Testis (tissue), 3 donors: ENCODE results near the gene SKI. TPM values are rescaled to one million over a fixed set of nuclear protein-coding genes. Genes with fewer than 3 reads are reported as not detected.

Experiments used
- DNase-seq: peaks from one replicate; pipeline ENCODE4 v3.0.0-alpha.2; 2019
- H3K27ac ChIP-seq, 2 donors: fragments of 200-600 bp; sonication (generic); one replicate each; pipeline ENCODE4 v1.5.1; 2019
- H3K27me3 ChIP-seq: fragments of 200-600 bp; sonication (generic); one replicate; pipeline ENCODE4 v1.5.1; 2019
- H3K36me3 ChIP-seq: fragments of 200-600 bp; sonication (generic); one replicate; pipeline ENCODE4 v1.5.1; 2017; ENCODE audit warnings: low read depth; ENCODE audit errors: missing control alignments
- H3K4me1 ChIP-seq: fragments of 200-600 bp; sonication (generic); one replicate; pipeline ENCODE4 v1.5.1; 2019
- H3K4me3 ChIP-seq, 2 donors: fragments of 200-600 bp; sonication (generic); one replicate each; pipeline ENCODE4 v1.5.1; 2017 to 2019
- H3K9me3 ChIP-seq: fragments of 200-600 bp; sonication (generic); one replicate; pipeline ENCODE4 v1.5.1; 2017
- CTCF ChIP-seq, 3 experiments: fragments of 450-650 bp in 2 of 3; fragments of 200-600 bp in 1 of 3; sonication (generic) in 1 of 3; IDR thresholded peaks; one replicate each; pipeline ENCODE4 v1.5.1; 2016 to 2019; ENCODE audit warnings: antibody characterized with exemption in 3 of 3, mild to moderate bottlenecking in 2 of 3, moderate library complexity in 1 of 3
- POLR2A ChIP-seq: fragments of 450-650 bp; IDR thresholded peaks from one replicate; pipeline ENCODE4 v1.6.1; 2017; ENCODE audit warnings: antibody characterized with exemption, mild to moderate bottlenecking, moderate library complexity
- WGBS, 2 donors: methylation state at CpG; one replicate each; pipeline ENCODE4 v1.1.5; 2018; 5-methylcytosine and 5-hydroxymethylcytosine counted together
- intact Hi-C: fragments of 100-400 bp; cut with DNase I; formaldehyde crosslinking; loops from one replicate; pipeline ENCODE4 v1.15.1; 2023; ENCODE audit warnings: low total_unique reads
- polyA plus RNA-seq: library from polyadenylated mRNA; stranded (reverse); fragments of 350-450 nt; fragmentation: Illumina TruSeq; extraction: RNeasy Lipid Tissue Mini Kit (QIAGEN cat#74804); gene quantifications from one replicate; pipeline ENCODE4 v1.2.3, GENCODE V29; 2014; ENCODE audit warnings: low read depth, low replicate concordance; ENCODE audit not compliant: insufficient read depth
- total RNA-seq, 2 donors: library from RNA; depleted of rRNA; stranded (reverse); fragments of >200 nt; gene quantifications; one replicate each; pipeline ENCODE4 v1.2.3, GENCODE V29; 2016

SKI gene
- total and polyA plus RNA-seq, 3 donors from 2014 or later: 40.2 to 87.1 (median 85.7) TPM

GRCh38 chr1:2308844-2309243 is 80.7 kb downstream of the SKI start:
- H3K9me3 ChIP-seq: no peaks in the 10 kb centered on the region
- 90 to 92% methylated on average over 7 to 20 of the region's 20 CpGs for WGBS, 2 donors
- H3K4me1 ChIP-seq: peaks cover 42% of the 10 kb centered on the region
- intact Hi-C loops: loop anchor here (5.0 kb wide), 1 partner anchor 77 kb away; no protein-coding TSS in a partner anchor
- TF ChIP-seq POLR2A (no peak), CTCF (IDR thresholded peaks at IDR 0.05) (no peak)
- no peaks in the 10 kb centered on the region for H3K36me3 ChIP-seq
- H3K27me3 ChIP-seq: no peaks in the 10 kb centered on the region
- DNase-seq: no peak
- no peak overlapping the region for H3K27ac ChIP-seq
- H3K4me3 ChIP-seq: no peak overlapping the region

- WGBS, 2 donors: 66% methylated on average over 18 to 27 of the region's 28 CpGs
- Histone ChIP-seq H3K4me3 (no peak overlapping the region), H3K36me3 (no peaks in the 10 kb centered on the region), H3K9me3 (no peaks in the 10 kb centered on the region), H3K4me1 (peaks cover 47% of the 10 kb centered on the region), H3K27ac (peak overlapping the region; percentile 3 to 93), H3K27me3 (no peaks in the 10 kb centered on the region)
- TF ChIP-seq POLR2A: no peak
- TF ChIP-seq CTCF (IDR thresholded peaks at IDR 0.05): no peak
- intact Hi-C loops: loop anchor here (10.0 kb wide), 1 partner anchor 106 kb away; no protein-coding TSS in a partner anchor
- DNase-seq: peak; percentile 77
Observed at GRCh38 chr1:2310332-2311183, 82.4 kb downstream of the SKI start.

- DNase-seq: peak; percentile 54
Observed at GRCh38 chr1:2311184-2312032, 83.3 kb downstream of the SKI start.

GRCh38 chr1:2312160-2312514 is 84.0 kb downstream of the SKI start:
- Histone ChIP-seq H3K36me3 (no peaks in the 10 kb centered on the region), H3K4me1 (peaks cover 59% of the 10 kb centered on the region), H3K4me3 (no peak overlapping the region), H3K9me3 (no peaks in the 10 kb centered on the region), H3K27ac (peak overlapping the region; percentile 82 to 93), H3K27me3 (no peaks in the 10 kb centered on the region)
- WGBS, 2 donors: 32 to 40% methylated on average over 1 to 10 of the region's 10 CpGs
- no peak for DNase-seq
- intact Hi-C loops: loop anchor here (10.0 kb wide), 1 partner anchor 107 kb away; no protein-coding TSS in a partner anchor
- TF ChIP-seq POLR2A (no peak), CTCF (IDR thresholded peaks at IDR 0.05) (no peak)

More at GRCh38 chr1:2311184-2312032, 83.3 kb downstream of the SKI start:
- H3K9me3 ChIP-seq: no peaks in the 10 kb centered on the region
- WGBS, 2 donors: 54 to 59% methylated on average over 17 to 18 of the region's 21 CpGs
- no peaks in the 10 kb centered on the region for H3K27me3 ChIP-seq
- H3K27ac ChIP-seq: peak overlapping the region; percentile 21 to 93
- H3K4me1 ChIP-seq: peaks cover 56% of the 10 kb centered on the region
- H3K4me3 ChIP-seq: no peak overlapping the region
- no peaks in the 10 kb centered on the region for H3K36me3 ChIP-seq
- TF ChIP-seq POLR2A (no peak), CTCF (IDR thresholded peaks at IDR 0.05) (peak in 2 of 3 experiments; percentile 29 to 34)
- intact Hi-C loops: loop anchor here (10.0 kb wide), 1 partner anchor 107 kb away; no protein-coding TSS in a partner anchor
